CD8-positive, alpha-beta memory T cell (primary cell): ENCODE data around the gene BBS4. TPM values are rescaled to one million over a fixed set of nuclear protein-coding genes. Genes with fewer than 3 reads are reported as not detected.

Source experiments
- CTCF ChIA-PET: fragments of 350-600 bp; sonication (Branson Sonifier 250); formaldehyde crosslinking; loops from one replicate; lab custom pipeline; 2021; ENCODE audit warnings: antibody characterized with exemption; lab: Charles Lee
- POLR2A ChIA-PET: fragments of 350-600 bp; sonication (Branson Sonifier 250); formaldehyde crosslinking; loops from one replicate; lab custom pipeline; 2021; ENCODE audit warnings: antibody characterized with exemption; lab: Charles Lee
- DNase-seq, 5 donors: peaks; one replicate each; pipeline versions ENCODE4 v3.0.0 to v3.0.0-alpha.2; 2020 to 2022; ENCODE audit warnings: mixed read lengths in 1 of 5
- H3K27ac ChIP-seq: one replicate; pipeline ENCODE4 v1.7.0; 2013; ENCODE audit warnings: low read depth, mild to moderate bottlenecking, low read length, moderate library complexity
- H3K27me3 ChIP-seq: 2 replicates; pipeline ENCODE4 v1.7.0; 2013; ENCODE audit warnings: low read length, mild to moderate bottlenecking; ENCODE audit not compliant: insufficient read depth, poor library complexity, severe bottlenecking
- H3K36me3 ChIP-seq: 2 replicates; pipeline ENCODE4 v1.7.0; 2013; ENCODE audit warnings: mild to moderate bottlenecking, low read length, moderate library complexity; ENCODE audit not compliant: insufficient read depth
- H3K4me1 ChIP-seq: 2 replicates; pipeline ENCODE4 v1.7.0; 2013; ENCODE audit warnings: mild to moderate bottlenecking, low read length, moderate library complexity; ENCODE audit not compliant: insufficient read depth
- H3K4me3 ChIP-seq: 2 replicates; pipeline ENCODE4 v1.7.0; 2013; ENCODE audit warnings: mild to moderate bottlenecking, low read length
- H3K9me3 ChIP-seq: 2 replicates; pipeline ENCODE4 v1.7.0; 2013; ENCODE audit warnings: mild to moderate bottlenecking, low read length
- H3K27ac Mint-ChIP-seq, 8 donors: one replicate each; pipeline ENCODE4 v1.8.0; 2020 to 2021; ENCODE audit warnings: mixed read lengths in 8 of 8, mild to moderate bottlenecking in 6 of 8, inconsistent platforms in 3 of 8, moderate library complexity in 3 of 8
- H3K27me3 Mint-ChIP-seq, 2 donors: one replicate each; pipeline ENCODE4 v1.8.0; 2020 to 2021; ENCODE audit warnings: mixed read lengths in 2 of 2, mild to moderate bottlenecking in 1 of 2, moderate library complexity in 1 of 2
- H3K36me3 Mint-ChIP-seq, 3 donors: one replicate each; pipeline ENCODE4 v1.8.0; 2020 to 2021; ENCODE audit warnings: mixed read lengths in 3 of 3, inconsistent platforms in 1 of 3, mild to moderate bottlenecking in 1 of 3
- H3K4me1 Mint-ChIP-seq, 3 donors: one replicate each; pipeline ENCODE4 v1.8.0; 2020 to 2021; ENCODE audit warnings: mixed read lengths in 3 of 3, inconsistent platforms in 1 of 3, mild to moderate bottlenecking in 1 of 3
- H3K4me3 Mint-ChIP-seq, 7 donors: one replicate each; pipeline ENCODE4 v1.8.0; 2020 to 2021; ENCODE audit warnings: mixed read lengths in 7 of 7, mild to moderate bottlenecking in 6 of 7, moderate library complexity in 4 of 7, inconsistent platforms in 2 of 7
- H3K9me3 Mint-ChIP-seq, 5 donors: one replicate each; pipeline ENCODE4 v1.8.0; 2020 to 2022; ENCODE audit warnings: mixed read lengths in 5 of 5, mild to moderate bottlenecking in 3 of 5, moderate library complexity in 2 of 5, inconsistent platforms in 1 of 5
- polyA plus RNA-seq: library from polyadenylated mRNA; unstranded; fragments of 300-500 nt; fragmentation: Illumina TruSeq; gene quantifications from one replicate; pipeline ENCODE4 v1.2.3, GENCODE V29; 2021
- total RNA-seq, 2 experiments: library from RNA; stranded (reverse); gene quantifications; one replicate each; pipeline ENCODE4 v1.2.3, GENCODE V29; 2021

The BBS4 gene
- total and polyA plus RNA-seq, 3 experiments from 2014 or later = 12.0 to 17.3 (median 12.4) TPM

DNA sequence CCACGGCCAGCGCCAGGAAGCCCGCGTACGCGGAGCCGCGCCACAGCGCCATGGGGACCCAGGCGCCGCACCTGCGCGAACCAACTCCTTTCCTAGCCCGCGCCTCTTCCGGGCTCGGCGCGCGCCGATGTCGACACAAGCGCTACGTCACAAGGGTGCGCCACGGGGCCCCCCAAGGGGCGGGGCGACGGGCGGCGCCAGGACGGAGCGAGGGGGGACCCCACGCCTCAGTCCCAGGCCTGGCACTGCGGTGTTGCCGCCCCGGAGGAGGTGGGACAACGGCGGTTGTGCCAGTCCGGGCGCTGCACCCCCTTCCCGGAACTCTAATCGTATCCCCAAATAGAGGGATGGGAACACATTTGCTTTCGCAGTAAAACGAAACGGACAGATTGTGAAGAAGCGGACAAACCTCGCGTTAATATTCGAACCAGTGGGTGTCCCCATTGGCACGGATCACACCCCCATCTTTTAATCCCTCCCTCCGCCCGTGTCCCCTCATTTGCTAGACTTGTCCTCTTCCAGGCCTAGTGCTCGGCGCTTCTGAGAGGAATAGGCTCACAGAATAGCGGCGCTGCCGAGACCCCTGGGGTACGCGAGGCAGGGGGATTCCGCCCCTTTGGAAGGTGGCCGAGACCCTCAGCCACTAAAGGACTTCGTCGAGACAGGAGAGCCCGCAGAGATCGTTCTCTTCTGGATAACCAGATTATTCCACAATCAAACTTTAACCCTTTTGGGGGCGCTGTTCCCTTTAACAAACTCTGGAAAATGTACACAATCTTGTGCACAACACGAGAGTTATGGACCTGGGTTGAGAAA, 97.8 kb downstream of the BBS4 start, which contains the start of gene ADPGK:
Gene ADPGK (minus strand): TSS at position 119 of the 816 bp plus-strand sequence. CDS start 67 bp downstream, at position 52.
- H3K27ac ChIP-seq = peak within 1 kb of the TSS; percentile 95
- ChIA-PET POLR2A (interaction anchor here (0.6 to 1.2 kb wide), 3 partner anchors 16 to 556 kb away, joined by 3 to 4 read pairs (median 3); no protein-coding TSS in a partner anchor), CTCF (interaction anchor here (1.0 kb wide), 3 partner anchors 10 to 492 kb away, joined by 3 read pairs; no protein-coding TSS in a partner anchor)
- H3K36me3 ChIP-seq = no peaks in the 10 kb centered on the region
- H3K4me3 ChIP-seq = peak within 1 kb of the TSS; percentile 94
- peak; percentile 92 to 98 (median 96) for DNase-seq
- Mint-ChIP-seq H3K4me1 (peaks cover 65 to 77% (median 68%) of the 10 kb centered on the region in 3 donors), H3K27ac (peak within 1 kb of the TSS; percentile 92 to 100 (median 99)), H3K9me3 (no peaks in the 10 kb centered on the region), H3K4me3 (peak within 1 kb of the TSS; percentile 85 to 99 (median 94)), H3K36me3 (peaks cover 0 to 29% (median 10%) of the 10 kb centered on the region in 3 donors), H3K27me3 (no peaks in the 10 kb centered on the region)
- no peaks in the 10 kb centered on the region for H3K27me3 ChIP-seq
- no peaks in the 10 kb centered on the region for H3K9me3 ChIP-seq
- H3K4me1 ChIP-seq = peaks cover 46% of the 10 kb centered on the region

- ChIA-PET CTCF (interaction anchor here (1.0 kb wide), 3 partner anchors 9 to 492 kb away, joined by 3 read pairs; no protein-coding TSS in a partner anchor), POLR2A (interaction anchor here (1.2 kb wide), 1 partner anchor 557 kb away, joined by 3 read pairs; no protein-coding TSS in a partner anchor)
- DNase-seq = no peak
- Histone ChIP-seq H3K36me3 (no peaks in the 10 kb centered on the region), H3K27me3 (no peaks in the 10 kb centered on the region), H3K4me1 (peaks cover 46% of the 10 kb centered on the region), H3K4me3 (peak overlapping the region; percentile 94), H3K27ac (peak overlapping the region; percentile 95), H3K9me3 (no peaks in the 10 kb centered on the region)
- Mint-ChIP-seq H3K27ac (peak overlapping the region; percentile 92 to 99 (median 98)), H3K9me3 (no peaks in the 10 kb centered on the region), H3K4me1 (peaks cover 60 to 72% (median 66%) of the 10 kb centered on the region in 3 donors), H3K36me3 (peaks cover 0 to 26% (median 8%) of the 10 kb centered on the region in 3 donors), H3K27me3 (no peaks in the 10 kb centered on the region), H3K4me3 (peak overlapping the region; percentile 85 to 99 (median 94))
These were observed 98.5 kb downstream of the BBS4 start for GRCh38 chr15:72784456-72784876.

GRCh38 chr15:72785432-72785831, 99.4 kb downstream of the BBS4 start:
- ChIA-PET CTCF (no interaction called here), POLR2A (no interaction called here)
- no peaks in the 10 kb centered on the region for H3K27me3 ChIP-seq
- peak in 4 of 5 donors; percentile 37 to 77 (median 66) for DNase-seq
- peak overlapping the region; percentile 92 to 99 (median 98) for H3K27ac Mint-ChIP-seq
- no peaks in the 10 kb centered on the region for H3K36me3 ChIP-seq
- H3K4me1 Mint-ChIP-seq = peaks cover 51 to 63% (median 57%) of the 10 kb centered on the region in 3 donors
- H3K27ac ChIP-seq = peak overlapping the region; percentile 95
- H3K4me3 ChIP-seq = no peak overlapping the region
- H3K4me3 Mint-ChIP-seq = peak overlapping the region; percentile 76 to 95 (median 94)
- H3K36me3 Mint-ChIP-seq = peaks cover 0 to 18% (median 6%) of the 10 kb centered on the region in 3 donors
- H3K9me3 ChIP-seq = no peaks in the 10 kb centered on the region
- H3K4me1 ChIP-seq = peaks cover 45% of the 10 kb centered on the region
- no peaks in the 10 kb centered on the region for H3K9me3 Mint-ChIP-seq
- H3K27me3 Mint-ChIP-seq = no peaks in the 10 kb centered on the region

DNA sequence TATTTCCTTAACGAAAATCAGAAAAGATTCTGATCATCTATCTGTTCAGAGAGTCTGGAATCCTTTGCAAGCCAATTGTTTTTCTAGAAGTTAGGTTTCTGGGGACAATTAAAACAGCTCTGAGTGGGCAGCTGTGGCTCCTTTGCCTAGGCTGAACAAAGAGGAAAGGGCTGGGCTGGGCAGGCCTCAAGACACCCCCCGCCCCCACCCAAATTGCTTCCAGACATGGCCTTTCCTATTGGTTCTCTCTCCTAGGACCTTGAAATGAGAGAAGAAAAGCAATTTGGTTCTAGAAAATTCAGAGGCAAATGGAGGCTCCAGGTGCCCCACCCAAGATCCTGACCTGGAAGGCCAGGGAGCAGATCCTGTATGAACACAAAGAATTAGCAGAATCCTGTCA, 99.8 kb downstream of the BBS4 start:
- H3K9me3 ChIP-seq = no peaks in the 10 kb centered on the region
- no peaks in the 10 kb centered on the region for H3K27me3 Mint-ChIP-seq
- no peak for DNase-seq
- H3K27ac Mint-ChIP-seq = peak overlapping the region; percentile 92 to 99 (median 98)
- peaks cover 47 to 59% (median 53%) of the 10 kb centered on the region in 3 donors for H3K4me1 Mint-ChIP-seq
- ChIA-PET CTCF (no interaction called here), POLR2A (interaction anchor here (0.5 kb wide), 1 partner anchor 350 kb away, joined by 5 read pairs; no protein-coding TSS in a partner anchor)
- peak overlapping the region in 5 of 7 donors; percentile 76 to 95 (median 94) for H3K4me3 Mint-ChIP-seq
- H3K36me3 ChIP-seq = no peaks in the 10 kb centered on the region
- H3K27me3 ChIP-seq = no peaks in the 10 kb centered on the region
- peaks cover 0 to 16% (median 6%) of the 10 kb centered on the region in 3 donors for H3K36me3 Mint-ChIP-seq
- no peaks in the 10 kb centered on the region for H3K9me3 Mint-ChIP-seq
- H3K4me1 ChIP-seq = peaks cover 41% of the 10 kb centered on the region
- H3K4me3 ChIP-seq = no peak overlapping the region
- peak overlapping the region; percentile 95 for H3K27ac ChIP-seq

GRCh38 chr15:72786242-72786641, 100.2 kb downstream of the BBS4 start:
- H3K4me1 Mint-ChIP-seq = peaks cover 43 to 55% (median 49%) of the 10 kb centered on the region in 3 donors
- DNase-seq = no peak
- H3K4me1 ChIP-seq = peaks cover 37% of the 10 kb centered on the region
- H3K36me3 Mint-ChIP-seq = peaks cover 0 to 12% (median 3%) of the 10 kb centered on the region in 3 donors
- H3K27me3 Mint-ChIP-seq = no peaks in the 10 kb centered on the region
- peak overlapping the region; percentile 95 for H3K27ac ChIP-seq
- peak overlapping the region in 7 of 8 donors; percentile 9 to 99 (median 98) for H3K27ac Mint-ChIP-seq
- ChIA-PET CTCF (no interaction called here), POLR2A (interaction anchor here (0.5 kb wide), 1 partner anchor 349 kb away, joined by 5 read pairs; no protein-coding TSS in a partner anchor)
- H3K4me3 ChIP-seq = no peak overlapping the region
- no peaks in the 10 kb centered on the region for H3K9me3 Mint-ChIP-seq
- no peak overlapping the region for H3K4me3 Mint-ChIP-seq
- no peaks in the 10 kb centered on the region for H3K27me3 ChIP-seq
- H3K9me3 ChIP-seq = no peaks in the 10 kb centered on the region
- H3K36me3 ChIP-seq = no peaks in the 10 kb centered on the region

GRCh38 chr15:72786676-72787345, 100.8 kb downstream of the BBS4 start:
- Histone ChIP-seq H3K9me3 (no peaks in the 10 kb centered on the region), H3K36me3 (no peaks in the 10 kb centered on the region), H3K4me3 (no peak overlapping the region), H3K27ac (no peak overlapping the region), H3K27me3 (no peaks in the 10 kb centered on the region), H3K4me1 (peaks cover 31% of the 10 kb centered on the region)
- peak overlapping the region; percentile 9 to 99 (median 98) for H3K27ac Mint-ChIP-seq
- no peaks in the 10 kb centered on the region for H3K9me3 Mint-ChIP-seq
- ChIA-PET POLR2A (no interaction called here), CTCF (no interaction called here)
- H3K27me3 Mint-ChIP-seq = no peaks in the 10 kb centered on the region
- no peak for DNase-seq
- H3K36me3 Mint-ChIP-seq = peaks cover 0 to 9% (median 0%) of the 10 kb centered on the region in 3 donors
- peaks cover 37 to 49% (median 43%) of the 10 kb centered on the region in 3 donors for H3K4me1 Mint-ChIP-seq
- H3K4me3 Mint-ChIP-seq = peak overlapping the region in 4 of 7 donors; percentile 6 to 20 (median 14)

GRCh38 chr15:72787526-72787925, 101.5 kb downstream of the BBS4 start:
- Histone ChIP-seq H3K27ac (no peak overlapping the region), H3K4me1 (peaks cover 24% of the 10 kb centered on the region), H3K27me3 (no peaks in the 10 kb centered on the region), H3K4me3 (no peak overlapping the region), H3K9me3 (no peaks in the 10 kb centered on the region), H3K36me3 (no peaks in the 10 kb centered on the region)
- Mint-ChIP-seq H3K4me1 (peaks cover 31 to 44% (median 40%) of the 10 kb centered on the region in 3 donors), H3K9me3 (no peaks in the 10 kb centered on the region), H3K27me3 (peaks cover 2 to 3% of the 10 kb centered on the region in 2 donors), H3K4me3 (no peak overlapping the region), H3K36me3 (peaks cover 0 to 9% (median 0%) of the 10 kb centered on the region in 3 donors), H3K27ac (peak overlapping the region in 6 of 8 donors; percentile 20 to 99 (median 62))
- CTCF ChIA-PET = no interaction called here
- no peak for DNase-seq
- POLR2A ChIA-PET = no interaction called here
